ENCODE results near the gene POLE. TPM values are rescaled to one million over a fixed set of nuclear protein-coding genes. Genes with fewer than 3 reads are reported as not detected.

POLE gene
- total and polyA plus RNA-seq, 2 of the 4 experiments (the other 2 are of a cell fraction), result 17.2 to 20.7 TPM

GRCh38 chr12:132720606-132721345, 33.6 kb upstream of the POLE start:
- Histone ChIP-seq H3K9me3 (ENCODE audit: control insufficient read depth, insufficient read depth, low read length) (no peaks in the 10 kb centered on the region), H4K91ac (ENCODE audit: insufficient read depth, low read depth, low read length) (no peak overlapping the region), H2BK120ac (ENCODE audit: low read depth, low read length) (no peak overlapping the region), H3K4me3 (ENCODE audit: insufficient read depth, low read depth, low read length) (no peak overlapping the region), H2BK20ac (ENCODE audit: low read depth, low read length) (no peak overlapping the region), H4K8ac (ENCODE audit: low read depth in 2 of 2, low read length in 2 of 2) (no peak overlapping the region), H3K79me1 (ENCODE audit: low read depth in 1 of 2, low read length in 2 of 2) (peaks cover 20 to 39% of the 10 kb centered on the region in 2 experiments), H3K18ac (ENCODE audit: low read depth, low read length) (no peak overlapping the region), H4K20me1 (ENCODE audit: insufficient read depth, low read length) (peaks cover 30% of the 10 kb centered on the region), H3K4me1 (ENCODE audit: control insufficient read depth, insufficient read depth, low read length) (no peaks in the 10 kb centered on the region), H4K5ac (ENCODE audit: low read depth, low read length) (no peak overlapping the region), H2AK5ac (ENCODE audit: low read depth, low read length) (no peak overlapping the region), H3K23ac (ENCODE audit: low read depth, low read length) (no peak overlapping the region), H3K9me1 (ENCODE audit: insufficient read depth, low read length) (no peaks in the 10 kb centered on the region), H3K4ac (ENCODE audit: low read depth, low read length) (no peak overlapping the region), H2BK15ac (ENCODE audit: low read depth, low read length) (no peak overlapping the region), H3K27me3 (ENCODE audit: control insufficient read depth, insufficient read depth, low read length) (no peaks in the 10 kb centered on the region), H3K9ac (ENCODE audit: low read depth, low read length) (no peak overlapping the region), H3K27ac (ENCODE audit: insufficient read depth, low read length) (no peak overlapping the region), H2AK9ac (replicated peaks; ENCODE audit: low read depth, low read length, poor library complexity) (no peak overlapping the region), H3K14ac (replicated peaks; ENCODE audit: low read depth, low read length) (no peak overlapping the region), H3K36me3 (ENCODE audit: control insufficient read depth, insufficient read depth, low read length) (peaks cover 62% of the 10 kb centered on the region), H3K56ac (ENCODE audit: extremely low read depth, insufficient read depth, low read length) (no peak overlapping the region), H2BK5ac (ENCODE audit: low read depth, low read length, poor library complexity, severe bottlenecking) (no peak overlapping the region), H2AFZ (replicated peaks; ENCODE audit: low read length, poor library complexity) (no peak overlapping the region), H3K4me2 (ENCODE audit: low read depth, low read length) (no peak overlapping the region)
- ChIA-PET POLR2A (ENCODE audit: unreplicated experiment) (no interaction called here), CTCF (no interaction called here)
- BruUV-seq (replicated peaks), result TSS peak; percentile 83
- dilution Hi-C loops (cut with HindIII; ENCODE audit: low sequenced_read_pairs, unreplicated experiment) (no loop called here), intact Hi-C loops (cut with micrococcal nuclease) (no loop called here), in situ Hi-C loops (cut with MboI; ENCODE audit: low sequenced_read_pairs) (no loop called here)
- TF ChIP-seq CHD1 (IDR thresholded peaks at IDR 0.05; ENCODE audit: low read depth, low read length) (no peak), FOS (IDR thresholded peaks at IDR 0.05; ENCODE audit: low read depth, low read length) (no peak), BHLHE40 (IDR thresholded peaks at IDR 0.05; ENCODE audit: low read depth, low read length) (no peak), RCOR1 (IDR thresholded peaks at IDR 0.05; ENCODE audit: insufficient replicate concordance, low read length) (no peak), USF2 (IDR thresholded peaks at IDR 0.05; ENCODE audit: low read depth, low read length) (no peak), SMC3 (IDR thresholded peaks at IDR 0.05; ENCODE audit: low read depth, low read length) (no peak), MAZ (IDR thresholded peaks at IDR 0.05; ENCODE audit: borderline replicate concordance, low read depth, low read length) (no peak), NFE2L2 (IDR thresholded peaks at IDR 0.05; ENCODE audit: low read depth, low read length) (no peak), CEBPB (IDR thresholded peaks at IDR 0.05; ENCODE audit: low read depth, low read length) (no peak), MXI1 (IDR thresholded peaks at IDR 0.05; ENCODE audit: borderline replicate concordance, low read depth, low read length) (no peak), RFX5 (IDR thresholded peaks at IDR 0.05; ENCODE audit: low read depth, low read length) (no peak), MAFK (IDR thresholded peaks at IDR 0.05; ENCODE audit: low read depth, low read length) (no peak), ELK1 (IDR thresholded peaks at IDR 0.05; ENCODE audit: borderline replicate concordance, low read depth, low read length) (no peak), CTCF (conservative IDR thresholded peaks at IDR 0.05; ENCODE audit: low read depth, low read length) (no peak), POLR2A (IDR thresholded peaks at IDR 0.05; ENCODE audit: low read depth, low read length) (no peak), RAD21 (IDR thresholded peaks at IDR 0.05; ENCODE audit: low read length) (no peak)
- DNase-seq (no peak), ATAC-seq (ENCODE audit: low read depth) (no peak)
- 73% methylated on average over 2 of the region's 25 CpGs; no CpG with 5 or more reads in 1 of the 2 experiments for WGBS, 2 experiments (ENCODE audit: extremely low coverage in 2 of 2, insufficient read length in 1 of 2)

Data from IMR-90 (cell line).